Activated CD8-positive, alpha-beta memory T cell treated with anti-CD3 and anti-CD28 coated beads for 4 hours (primary cell): ENCODE measurements around the gene TUFT1.
"Not testable (repeated sequence)": the region's sequence is repeated elsewhere in the genome, so short reads cannot be mapped to it uniquely, and the experiment has no call there.

Experiments used
- DNase-seq, 2 donors: peaks; one replicate each; pipeline ENCODE4 v3.0.0-alpha.2; 2020; ENCODE audit warnings: low read depth in 2 of 2

The TUFT1 gene

DNA sequence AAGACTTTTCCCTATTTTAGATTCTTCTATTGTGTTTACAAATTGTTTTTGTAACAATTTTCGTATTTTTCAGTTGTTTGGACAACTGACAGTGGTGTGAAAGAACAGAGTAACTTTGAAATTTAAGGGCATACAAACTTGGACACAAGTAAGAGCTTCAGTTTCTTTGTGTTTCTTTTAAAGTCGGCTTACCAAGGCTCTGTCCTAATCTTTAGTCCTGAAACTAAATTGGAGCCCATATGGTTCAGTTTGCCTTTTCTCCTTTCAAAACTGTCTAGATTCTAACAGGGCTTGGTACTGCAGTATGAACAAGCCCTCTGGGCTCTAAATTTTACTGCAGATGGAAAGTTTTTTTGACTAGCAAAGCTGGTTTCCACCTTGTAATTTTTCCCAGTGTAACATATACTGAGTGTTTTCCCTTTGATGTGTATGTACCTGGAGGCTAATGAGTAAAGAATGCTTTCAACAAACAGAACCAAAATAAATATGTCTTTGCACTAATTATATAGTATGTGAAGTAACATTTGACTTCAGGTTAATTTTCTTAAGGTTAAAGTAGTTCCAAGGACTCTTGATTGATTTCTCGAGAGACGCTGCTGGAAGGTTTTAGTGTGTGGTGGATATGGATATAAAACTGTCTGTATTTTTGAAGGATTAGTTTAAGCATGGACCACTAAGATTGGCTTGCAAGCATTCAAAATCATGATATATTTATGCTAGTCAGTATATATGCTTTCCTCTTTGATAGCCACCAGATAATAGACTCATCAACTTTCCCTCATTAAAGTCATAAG lies 75.8 kb downstream of the TUFT1 start:
- no peak for DNase-seq

GRCh38 chr1:151616505-151616849 lies 76.4 kb downstream of the TUFT1 start:
- no peak for DNase-seq

DNA sequence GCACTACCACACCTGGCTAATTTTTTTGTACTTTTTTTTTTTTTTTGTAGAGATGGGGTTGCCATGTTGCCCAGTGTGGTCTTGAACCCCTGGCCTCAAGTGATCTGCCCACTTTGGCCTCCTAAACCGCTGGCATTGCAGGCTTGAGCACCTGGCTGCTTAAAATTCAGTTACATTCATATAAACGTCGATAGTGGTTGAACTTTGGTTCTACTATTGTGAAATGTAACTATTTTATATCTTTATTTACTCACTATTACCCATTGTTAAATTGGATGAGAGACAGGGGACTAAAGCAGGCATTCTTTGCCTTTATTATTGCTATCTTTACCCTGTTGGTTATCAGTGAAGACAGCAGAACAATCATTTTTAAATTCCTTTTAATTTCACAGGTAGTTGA lies 77.9 kb downstream of the TUFT1 start:
- no peak for DNase-seq

DNA sequence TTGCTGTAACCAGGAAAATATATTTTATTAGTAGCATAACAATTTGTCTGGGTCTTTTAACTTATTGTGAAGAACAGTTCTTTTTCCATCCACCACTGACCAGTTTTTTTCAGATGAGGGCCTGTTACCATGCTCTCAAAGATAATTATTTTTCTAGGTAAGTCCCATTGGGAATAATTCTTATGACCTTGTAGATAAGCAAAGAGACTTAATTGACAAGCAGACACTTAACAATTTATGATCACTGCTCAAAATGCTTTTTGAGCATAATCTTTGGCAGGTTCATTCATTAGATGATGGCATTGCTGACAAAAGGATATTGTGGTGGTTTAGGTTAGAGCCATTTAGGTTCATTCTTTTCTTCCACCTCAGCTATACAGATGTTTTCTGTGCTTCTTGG lies 78.4 kb downstream of the TUFT1 start:
- no peak for DNase-seq

- not testable (repeated sequence) for DNase-seq
Measured at GRCh38 chr1:151618996-151619395, 78.9 kb downstream of the TUFT1 start.

DNA sequence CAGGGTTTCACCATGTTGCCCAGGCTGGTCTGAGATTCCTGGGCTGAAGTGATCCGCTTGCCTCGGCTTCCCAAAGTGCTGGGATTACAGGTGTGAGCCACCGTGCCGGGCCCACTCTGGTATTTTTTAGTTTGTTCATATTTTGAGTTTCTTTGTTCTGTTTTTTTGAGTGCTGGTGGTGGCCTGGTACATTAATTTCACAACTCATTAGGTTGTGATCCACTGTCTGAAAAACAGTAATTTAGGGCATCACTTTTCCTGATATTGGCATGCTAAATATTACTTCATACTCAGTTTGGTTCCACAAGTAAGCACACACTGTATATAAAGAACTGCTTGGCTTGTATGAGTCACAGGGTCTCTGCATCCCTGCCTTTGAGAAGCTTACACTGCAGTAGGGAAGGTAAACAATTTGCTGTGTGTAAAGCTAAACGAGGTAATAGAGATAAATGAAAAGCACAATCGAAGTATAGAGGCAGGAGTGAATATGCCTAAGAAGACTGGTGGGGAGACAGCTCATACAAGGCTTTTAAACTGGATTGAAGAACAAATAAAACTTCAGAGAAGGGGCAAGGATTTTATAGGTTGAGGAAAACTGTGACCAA lies 79.5 kb downstream of the TUFT1 start:
- DNase-seq: no peak

GRCh38 chr1:151620286-151620685 lies 80.2 kb downstream of the TUFT1 start:
- no peak for DNase-seq

- DNase-seq: no peak
Measured at GRCh38 chr1:151621351-151621750, 81.2 kb downstream of the TUFT1 start.

DNA sequence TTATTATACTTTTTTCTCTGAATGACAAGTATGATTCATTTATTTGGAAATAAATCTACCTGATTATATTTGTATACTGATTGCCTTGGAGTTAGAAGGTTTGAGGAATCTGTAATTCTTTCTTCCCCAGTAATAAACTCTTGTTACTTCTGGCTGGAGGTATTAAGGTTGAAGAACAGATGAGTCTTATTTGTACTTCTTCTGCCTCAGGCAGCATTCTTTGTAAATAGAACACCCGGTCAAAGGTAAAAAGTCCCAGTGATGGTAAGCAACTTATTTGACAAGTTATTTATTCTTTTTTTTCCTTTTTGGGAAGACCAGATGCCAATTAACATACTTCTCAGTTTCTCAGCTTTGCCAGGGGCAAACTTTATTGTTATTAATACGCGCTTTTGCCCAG lies 84.7 kb downstream of the TUFT1 start:
- DNase-seq: no peak

DNA sequence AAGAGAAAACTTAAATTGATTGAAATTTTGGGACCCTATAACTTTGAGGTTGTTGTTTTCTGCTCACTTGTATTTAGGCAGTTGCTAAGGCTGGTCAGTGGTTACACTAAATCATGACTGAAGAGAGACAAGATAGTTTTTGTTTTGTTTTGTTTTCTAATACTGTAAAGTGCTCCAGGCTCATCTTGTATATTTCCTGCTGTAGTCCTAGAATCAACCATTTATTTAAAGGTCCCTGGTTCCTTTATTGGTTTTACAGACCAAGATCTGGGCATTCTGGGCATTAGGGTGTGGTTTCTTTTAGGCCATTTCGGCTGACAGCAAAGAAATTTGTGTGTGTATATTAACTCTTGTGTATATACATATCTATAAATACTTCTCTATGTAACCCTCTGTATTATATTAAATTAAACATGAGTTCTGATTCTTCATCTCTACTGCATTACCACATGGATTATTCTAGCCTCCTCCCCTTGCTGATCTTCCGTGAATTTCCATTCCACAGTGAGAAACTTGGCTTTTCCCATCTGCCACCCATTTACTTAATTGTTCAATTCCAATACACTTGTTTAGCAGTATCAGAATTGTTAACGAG lies 86.7 kb downstream of the TUFT1 start:
- DNase-seq: no peak

DNA sequence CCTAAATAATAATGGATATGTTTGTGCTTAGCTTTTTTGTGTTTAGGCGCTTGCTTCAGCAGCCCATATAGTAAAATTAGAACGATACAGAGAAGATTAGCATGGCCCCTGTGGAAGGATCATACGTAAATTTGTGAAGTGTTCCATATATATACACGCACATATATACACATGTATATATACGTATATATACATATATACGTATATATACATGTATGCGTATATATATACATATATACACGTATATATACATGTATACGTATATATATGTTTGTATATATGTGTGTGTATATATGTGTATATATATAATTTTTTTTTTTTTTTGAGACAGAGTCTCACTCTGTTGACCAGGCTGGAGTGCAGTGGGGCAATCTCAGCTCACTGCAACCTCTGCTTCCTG lies 89.2 kb downstream of the TUFT1 start:
- no peak for DNase-seq
